ENCODE measurements around the gene HMGN1.

The HMGN1 gene

GRCh38 chr21:39348355-39349210 is at the start of gene HMGN1:
HMGN1 (minus strand) TSS chr21:39349088; CDS start chr21:39348917, 171 bp downstream.
- peak within 1 kb of the TSS; percentile 93 for H3K4me3 ChIP-seq
- H3K27ac ChIP-seq: peak within 1 kb of the TSS; percentile 88 to 98
- TF ChIP-seq CTCF (IDR thresholded peaks at IDR 0.05): no peak
- peak; percentile 86 for DNase-seq (ENCODE audit: low spot score)

- H3K27ac ChIP-seq: no peak overlapping the region
- no peak for TF ChIP-seq CTCF (IDR thresholded peaks at IDR 0.05)
- no peak overlapping the region for H3K4me3 ChIP-seq
- DNase-seq (ENCODE audit: low spot score): no peak
These were observed 48.9 kb upstream of the HMGN1 start for GRCh38 chr21:39397646-39398385.

- H3K27ac ChIP-seq: no peak overlapping the region
- TF ChIP-seq CTCF (IDR thresholded peaks at IDR 0.05): no peak
- H3K4me3 ChIP-seq: no peak overlapping the region
- DNase-seq (ENCODE audit: low spot score): no peak
These were observed 44.1 kb upstream of the HMGN1 start for GRCh38 chr21:39392981-39393380.

- H3K27ac ChIP-seq: no peak overlapping the region
- DNase-seq (ENCODE audit: low spot score): no peak
- TF ChIP-seq CTCF (IDR thresholded peaks at IDR 0.05): no peak
- no peak overlapping the region for H3K4me3 ChIP-seq
These were observed 41.4 kb upstream of the HMGN1 start for GRCh38 chr21:39390212-39390765.

GRCh38 chr21:39388811-39389155 is 39.9 kb upstream of the HMGN1 start:
- no peak for DNase-seq (ENCODE audit: low spot score)
- H3K27ac ChIP-seq: peak overlapping the region in 1 of 2 donors; percentile 88
- peak; percentile 7 for TF ChIP-seq CTCF (IDR thresholded peaks at IDR 0.05)
- peak overlapping the region; percentile 73 for H3K4me3 ChIP-seq

- H3K27ac ChIP-seq: peak overlapping the region; percentile 46 to 88
- H3K4me3 ChIP-seq: peak overlapping the region; percentile 73
- peak; percentile 87 for DNase-seq (ENCODE audit: low spot score)
- peak; percentile 90 for TF ChIP-seq CTCF (IDR thresholded peaks at IDR 0.05)
These were observed 39.3 kb upstream of the HMGN1 start for GRCh38 chr21:39388038-39388810.

All from coronary artery (tissue), 2 donors.